H1 (cell line): ENCODE results near the gene DYNLT1. TPM values are rescaled to one million over a fixed set of nuclear protein-coding genes. Genes with fewer than 3 reads are reported as not detected.

Experiments used
- CTCF ChIA-PET: fragments of 300-600 bp; sonication (Branson Sonifier 250); formaldehyde crosslinking; loops from one replicate; lab custom pipeline; 2021; ENCODE audit not compliant: partially characterized antibody; lab: Charles Lee
- POLR2A ChIA-PET: fragments of 300-600 bp; sonication (Branson Sonifier 250); formaldehyde crosslinking; loops from one replicate; lab custom pipeline; 2021; ENCODE audit warnings: inconsistent platforms; ENCODE audit not compliant: partially characterized antibody; lab: Charles Lee
- DNase-seq, 2 experiments: peaks; one replicate each; pipeline versions ENCODE4 v3.0.0 to v3.0.0-alpha.2; 2010 to 2022; ENCODE audit warnings: low spot score in 2 of 2, low read depth in 1 of 2, mixed read lengths in 1 of 2
- FAIRE-seq: peaks from 2 replicates; lab custom pipeline; 2011; peaks lifted over from hg19 to GRCh38; lab: Jason Lieb, UNC
- H2AFZ ChIP-seq: 2 replicates; pipeline ENCODE4 v1.8.1; 2012; ENCODE audit warnings: low read length, inconsistent platforms
- H2AK5ac ChIP-seq: 2 replicates; pipeline ENCODE4 v1.6.1; 2013; ENCODE audit warnings: low read depth, low read length
- H2BK120ac ChIP-seq: replicated peaks from 2 replicates; pipeline ENCODE3; 2013; ENCODE audit warnings: low read depth, low read length, inconsistent platforms
- H2BK12ac ChIP-seq: 2 replicates; pipeline ENCODE4 v1.6.1; 2013; ENCODE audit warnings: low read depth, low read length
- H2BK15ac ChIP-seq: 2 replicates; pipeline ENCODE4 v1.6.1; 2013; ENCODE audit warnings: low read length
- H2BK20ac ChIP-seq: 2 replicates; pipeline ENCODE4 v1.6.1; 2013; ENCODE audit warnings: low read length
- H2BK5ac ChIP-seq: 2 replicates; pipeline ENCODE4 v1.6.1; 2013; ENCODE audit warnings: low read depth, low read length
- H3K14ac ChIP-seq: 2 replicates; pipeline ENCODE4 v1.6.1; 2013; ENCODE audit warnings: inconsistent platforms; ENCODE audit not compliant: insufficient read length
- H3K18ac ChIP-seq: 2 replicates; pipeline ENCODE4 v1.6.1; 2013; ENCODE audit warnings: low read length; ENCODE audit errors: extremely low read depth
- H3K23ac ChIP-seq: 2 replicates; pipeline ENCODE4 v1.6.1; 2013; ENCODE audit warnings: inconsistent platforms; ENCODE audit not compliant: insufficient read length
- H3K23me2 ChIP-seq: 2 replicates; pipeline ENCODE4 v1.6.1; 2013; ENCODE audit warnings: low read depth, low read length
- H3K27ac ChIP-seq: 2 replicates; pipeline ENCODE4 v1.6.1; 2011; ENCODE audit warnings: low read depth, low read length, inconsistent platforms
- H3K27me3 ChIP-seq, 4 experiments: replicated peaks in 1 of 4; 1 replicate in 1 of 4; 2 replicates in 3 of 4; pipeline versions ENCODE4 v1.6.1 to v1.8.1; 2011 to 2013; ENCODE audit warnings: low read length in 3 of 4, mild to moderate bottlenecking in 3 of 4, inconsistent platforms in 2 of 4, mixed read lengths in 2 of 4, moderate library complexity in 1 of 4; ENCODE audit not compliant: control insufficient read depth in 3 of 4, insufficient read depth in 3 of 4; ENCODE audit errors: extremely low read depth in 1 of 4
- H3K36me3 ChIP-seq, 4 experiments: 2 replicates each; pipeline versions ENCODE4 v1.6.1 to v1.8.1; 2011 to 2013; ENCODE audit warnings: mild to moderate bottlenecking in 4 of 4, low read length in 3 of 4, moderate library complexity in 2 of 4, control low read depth in 1 of 4, inconsistent platforms in 1 of 4; ENCODE audit not compliant: insufficient read depth in 4 of 4, control insufficient read depth in 2 of 4
- H3K4ac ChIP-seq: replicated peaks from 2 replicates; pipeline ENCODE3; 2013; ENCODE audit warnings: low read length, low read depth, mixed read lengths, inconsistent platforms; ENCODE audit not compliant: insufficient read length
- H3K4me1 ChIP-seq, 4 experiments: replicated peaks in 1 of 4; 1 replicate in 1 of 4; 2 replicates in 3 of 4; pipeline versions ENCODE4 v1.6.1 to v1.8.1; 2011 to 2013; ENCODE audit warnings: low read length in 3 of 4, inconsistent platforms in 2 of 4, mixed read lengths in 1 of 4; ENCODE audit not compliant: insufficient read depth in 4 of 4, control insufficient read depth in 3 of 4
- H3K4me2 ChIP-seq, 2 experiments: 2 replicates each; pipeline versions ENCODE4 v1.6.1 to v1.8.1; 2011 to 2013; ENCODE audit warnings: low read depth in 2 of 2, low read length in 2 of 2, control low read depth in 1 of 2, inconsistent platforms in 1 of 2, mild to moderate bottlenecking in 1 of 2; ENCODE audit not compliant: insufficient read depth in 1 of 2
- H3K4me3 ChIP-seq, 4 experiments: fragments of 200-600, 300-600 bp in 1 of 4; sonication (generic), shearing (Covaris generic), sonication (Bioruptor Twin) in 1 of 4; 2 replicates each; pipeline versions ENCODE4 v1.5.1 to v1.8.1; 2011 to 2016; ENCODE audit warnings: low read length in 4 of 4, low read depth in 3 of 4, control low read depth in 2 of 4, inconsistent platforms in 2 of 4, mild to moderate bottlenecking in 2 of 4, mixed read lengths in 1 of 4, moderate library complexity in 1 of 4; ENCODE audit not compliant: insufficient read depth in 2 of 4; ENCODE audit errors: extremely low read depth in 1 of 4
- H3K56ac ChIP-seq: replicated peaks from 2 replicates; pipeline ENCODE3; 2013; ENCODE audit warnings: low read depth, mild to moderate bottlenecking, mixed read lengths, low read length, inconsistent platforms; ENCODE audit not compliant: insufficient read length
- H3K79me1 ChIP-seq: 2 replicates; pipeline ENCODE4 v1.6.1; 2013; ENCODE audit warnings: low read depth, low read length, control low read depth
- H3K79me2 ChIP-seq, 2 experiments: 2 replicates each; pipeline versions ENCODE4 v1.6.1 to v1.8.1; 2012 to 2013; ENCODE audit warnings: low read length in 2 of 2, mild to moderate bottlenecking in 2 of 2, inconsistent platforms in 1 of 2; ENCODE audit not compliant: insufficient read depth in 2 of 2, control insufficient read depth in 1 of 2
- H3K9ac ChIP-seq, 4 experiments: replicated peaks in 1 of 4; 1 replicate in 1 of 4; 2 replicates in 3 of 4; pipeline versions ENCODE4 v1.6.1 to v1.8.1; 2011 to 2013; ENCODE audit warnings: low read depth in 3 of 4, low read length in 3 of 4, control low read depth in 2 of 4, mild to moderate bottlenecking in 2 of 4, moderate library complexity in 2 of 4, inconsistent platforms in 1 of 4; ENCODE audit errors: extremely low read depth in 1 of 4
- H3K9me3 ChIP-seq, 2 experiments: 2 replicates each; pipeline versions ENCODE4 v1.6.1 to v1.8.1; 2012 to 2013; ENCODE audit warnings: mild to moderate bottlenecking in 2 of 2, moderate library complexity in 2 of 2, control low read depth in 1 of 2, inconsistent platforms in 1 of 2, low read depth in 1 of 2, low read length in 1 of 2, mixed read lengths in 1 of 2; ENCODE audit not compliant: insufficient read depth in 2 of 2
- H4K20me1 ChIP-seq, 2 experiments: replicated peaks in 1 of 2; 2 replicates each; pipeline versions ENCODE3 to v1.8.1; 2011 to 2013; ENCODE audit warnings: inconsistent platforms in 2 of 2, low read length in 2 of 2, mild to moderate bottlenecking in 1 of 2; ENCODE audit not compliant: insufficient read depth in 2 of 2, control insufficient read depth in 1 of 2
- H4K5ac ChIP-seq: 2 replicates; pipeline ENCODE4 v1.6.1; 2013; ENCODE audit warnings: low read length, low read depth, mixed read lengths, inconsistent platforms; ENCODE audit not compliant: insufficient read length
- H4K8ac ChIP-seq: 2 replicates; pipeline ENCODE4 v1.8.0; 2013; ENCODE audit warnings: mild to moderate bottlenecking, moderate library complexity, low read length, inconsistent platforms; ENCODE audit not compliant: insufficient read depth; ENCODE audit errors: extremely low read depth
- H4K91ac ChIP-seq: replicated peaks from 2 replicates; pipeline ENCODE3; 2013; ENCODE audit warnings: low read length, mixed read lengths, inconsistent platforms; ENCODE audit not compliant: insufficient read length
- CEBPB ChIP-seq: IDR thresholded peaks from 2 replicates; pipeline ENCODE4 v1.6.1; 2012; ENCODE audit warnings: low read depth, low read length
- JUN ChIP-seq: IDR thresholded peaks from 2 replicates; pipeline ENCODE4 v1.6.1; 2011; ENCODE audit warnings: low read depth, mild to moderate bottlenecking, improper control_type of control experiment, low read length
- PHF8 ChIP-seq: fragments of 200-600 bp; sonication (generic); conservative IDR thresholded peaks from 2 replicates; pipeline ENCODE4 v1.7.1; 2012; ENCODE audit warnings: low read depth, mild to moderate bottlenecking, inconsistent platforms, low read length, moderate library complexity
- RBBP5 ChIP-seq: IDR thresholded peaks from 2 replicates; pipeline ENCODE4 v1.7.1; 2012; ENCODE audit warnings: low read depth, mild to moderate bottlenecking, inconsistent platforms, low read length, moderate library complexity, borderline replicate concordance
- SRF ChIP-seq: IDR thresholded peaks from 2 replicates; pipeline ENCODE4 v1.6.1; 2011; ENCODE audit warnings: mild to moderate bottlenecking, low read depth, low read length, moderate library complexity
- SUZ12 ChIP-seq: fragments of 200-600 bp; sonication (generic); IDR thresholded peaks from 2 replicates; pipeline ENCODE4 v1.6.1; 2012; ENCODE audit warnings: mild to moderate bottlenecking, inconsistent platforms, low read length, moderate library complexity, mixed read lengths
- TBP ChIP-seq: IDR thresholded peaks from 2 replicates; pipeline ENCODE4 v1.6.1; 2011; ENCODE audit warnings: low read depth, low read length, improper control_type of control experiment
- WGBS, 2 experiments: shearing (Covaris generic) in 1 of 2; methylation state at CpG; one replicate each; pipeline versions ENCODE4 v1.1.6 to v1.1.7; 2013 to 2015; ENCODE audit warnings: low lambda C conversion rate in 2 of 2, mixed read lengths in 2 of 2, inconsistent platforms in 1 of 2, low coverage in 1 of 2, missing lambda C conversion rate in 1 of 2; ENCODE audit not compliant: insufficient replicate concordance in 2 of 2, insufficient coverage in 1 of 2, insufficient read length in 1 of 2; ENCODE audit errors: extremely low coverage in 1 of 2, missing lambda C conversion rate in 1 of 2; 5-methylcytosine and 5-hydroxymethylcytosine counted together
- polyA plus RNA-seq, 7 experiments: library from polyadenylated mRNA; depleted of rRNA in 3 of 7; stranded (reverse) in 5 of 7; unstranded in 2 of 7; fragments of >200 nt in 5 of 7; fragments of 200-250 nt in 2 of 7; gene quantifications; 1 replicate in 5 of 7; 2 replicates in 1 of 7; 4 replicates in 1 of 7; pipeline versions ENCODE4 v1.2.1 to v1.2.3, GENCODE V29; 2011 to 2013; ENCODE audit warnings: missing spikeins in 2 of 7, mixed read lengths in 2 of 7
- total RNA-seq: library from RNA; stranded (reverse); fragmentation: NEBNext Ultra II Directional; extraction: Animal tissue kit (Norgen Biotek cat#: 25700); gene quantifications from 2 replicates; pipeline ENCODE4 v1.2.1, GENCODE V29; 2021
- TF ChIP-seq, protein P1 (sequence below): IDR thresholded peaks from 2 replicates; pipeline ENCODE4 v1.6.1; 2011; ENCODE audit warnings: low read depth, mild to moderate bottlenecking, low read length; ENCODE audit not compliant: insufficient read depth
- TF ChIP-seq, protein P2 (sequence below), 3 experiments: IDR thresholded peaks; 1 replicate in 2 of 3; 2 replicates in 1 of 3; pipeline versions ENCODE4 v1.5.1 to v1.6.1; 2011; ENCODE audit warnings: low read length in 3 of 3, mild to moderate bottlenecking in 3 of 3, inconsistent platforms in 2 of 3, low read depth in 1 of 3, moderate library complexity in 1 of 3; ENCODE audit not compliant: insufficient read depth in 1 of 3; ENCODE audit errors: control extremely low read depth in 1 of 3

Gene DYNLT1
- total and polyA plus RNA-seq, 2 of the 8 experiments (the other 6 are each of a cell fraction or from before 2014, with no cell fraction given): 119 to 245 TPM

DNA sequence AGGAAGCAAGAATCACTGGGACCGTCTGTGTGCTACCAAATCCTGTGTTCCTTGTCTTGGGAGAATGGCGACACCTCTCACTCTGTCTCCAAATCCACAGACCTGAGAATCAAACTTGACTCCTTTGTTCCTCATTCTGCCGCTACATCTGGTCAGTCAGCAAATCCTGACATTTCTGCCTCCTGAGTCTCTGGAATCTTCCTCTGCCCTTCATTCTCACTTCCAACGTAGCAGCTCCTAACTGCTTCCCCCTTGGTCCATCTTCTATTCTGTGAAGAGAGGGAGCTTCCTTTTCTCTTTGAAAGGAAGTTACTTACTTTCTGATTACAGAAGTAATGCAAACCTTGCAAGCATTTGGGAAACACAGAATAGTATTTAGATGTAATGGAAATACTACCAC lies 43.0 kb upstream of the DYNLT1 start:
- H2BK5ac ChIP-seq: no peak overlapping the region
- no peak overlapping the region for H2BK15ac ChIP-seq
- H3K56ac ChIP-seq: no peak overlapping the region
- no peak overlapping the region for H2BK20ac ChIP-seq
- 92% methylated on average over 4 of the region's 4 CpGs; no CpG with 5 or more reads in 1 of the 2 experiments for WGBS, 2 experiments
- no peak overlapping the region for H2BK120ac ChIP-seq
- H3K4ac ChIP-seq: no peak overlapping the region
- H3K79me1 ChIP-seq: no peaks in the 10 kb centered on the region
- H3K4me2 ChIP-seq: no peak overlapping the region
- H3K4me3 ChIP-seq: no peak overlapping the region
- H3K18ac ChIP-seq: no peak overlapping the region
- H2AK5ac ChIP-seq: no peak overlapping the region
- no peaks in the 10 kb centered on the region for H3K9me3 ChIP-seq
- DNase-seq (no peak), FAIRE-seq (no peak)
- no peak overlapping the region for H4K8ac ChIP-seq
- no peak overlapping the region for H2BK12ac ChIP-seq
- no peaks in the 10 kb centered on the region for H3K36me3 ChIP-seq
- no peak overlapping the region for H3K14ac ChIP-seq
- ChIA-PET CTCF (interaction anchor here (1.3 to 7.7 kb wide), 2 partner anchors 19 to 26 kb away, joined by 6 to 104 read pairs; no protein-coding TSS in a partner anchor), POLR2A (no interaction called here)
- H3K23ac ChIP-seq: no peak overlapping the region
- no peak overlapping the region for H3K9ac ChIP-seq
- H3K4me1 ChIP-seq: no peaks in the 10 kb centered on the region
- no peak overlapping the region for H4K5ac ChIP-seq
- no peak overlapping the region for H3K27ac ChIP-seq
- H3K23me2 ChIP-seq: no peaks in the 10 kb centered on the region
- H4K91ac ChIP-seq: no peak overlapping the region
- no peaks in the 10 kb centered on the region for H3K27me3 ChIP-seq
- H4K20me1 ChIP-seq: no peaks in the 10 kb centered on the region
- no peaks in the 10 kb centered on the region for H3K79me2 ChIP-seq
- H2AFZ ChIP-seq: no peak overlapping the region
- TF ChIP-seq TBP (no peak), SUZ12 (no peak), PHF8 (no peak), CEBPB (no peak), JUN (no peak), SRF (no peak), RBBP5 (no peak)
- TF ChIP-seq, protein P1, sequence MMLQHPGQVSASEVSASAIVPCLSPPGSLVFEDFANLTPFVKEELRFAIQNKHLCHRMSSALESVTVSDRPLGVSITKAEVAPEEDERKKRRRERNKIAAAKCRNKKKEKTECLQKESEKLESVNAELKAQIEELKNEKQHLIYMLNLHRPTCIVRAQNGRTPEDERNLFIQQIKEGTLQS: no peak
- TF ChIP-seq, protein P2, sequence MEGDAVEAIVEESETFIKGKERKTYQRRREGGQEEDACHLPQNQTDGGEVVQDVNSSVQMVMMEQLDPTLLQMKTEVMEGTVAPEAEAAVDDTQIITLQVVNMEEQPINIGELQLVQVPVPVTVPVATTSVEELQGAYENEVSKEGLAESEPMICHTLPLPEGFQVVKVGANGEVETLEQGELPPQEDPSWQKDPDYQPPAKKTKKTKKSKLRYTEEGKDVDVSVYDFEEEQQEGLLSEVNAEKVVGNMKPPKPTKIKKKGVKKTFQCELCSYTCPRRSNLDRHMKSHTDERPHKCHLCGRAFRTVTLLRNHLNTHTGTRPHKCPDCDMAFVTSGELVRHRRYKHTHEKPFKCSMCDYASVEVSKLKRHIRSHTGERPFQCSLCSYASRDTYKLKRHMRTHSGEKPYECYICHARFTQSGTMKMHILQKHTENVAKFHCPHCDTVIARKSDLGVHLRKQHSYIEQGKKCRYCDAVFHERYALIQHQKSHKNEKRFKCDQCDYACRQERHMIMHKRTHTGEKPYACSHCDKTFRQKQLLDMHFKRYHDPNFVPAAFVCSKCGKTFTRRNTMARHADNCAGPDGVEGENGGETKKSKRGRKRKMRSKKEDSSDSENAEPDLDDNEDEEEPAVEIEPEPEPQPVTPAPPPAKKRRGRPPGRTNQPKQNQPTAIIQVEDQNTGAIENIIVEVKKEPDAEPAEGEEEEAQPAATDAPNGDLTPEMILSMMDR (IDR thresholded peaks at IDR 0.05; ENCODE audit: control extremely low read depth in 1 of 3, insufficient read depth in 1 of 3, low read depth in 1 of 3, low read length in 3 of 3): no peak
